ELF-1 (cell line): ENCODE measurements around the gene SNX6.
A peak's percentile ranks its signal among the peaks of the same experiment; 100 is the strongest.
"Not testable (repeated sequence)": the region's sequence is repeated elsewhere in the genome, so short reads cannot be mapped to it uniquely, and the experiment has no call there.

ENCODE experiments used
- DNase-seq: peaks from one replicate; pipeline ENCODE4 v3.0.0-alpha.2; 2016; ENCODE audit warnings: low read depth, low spot score

SNX6 gene

GRCh38 chr14:34562776-34563150, 67.2 kb downstream of the SNX6 start:
- no peak for DNase-seq

GRCh38 chr14:34562037-34562775, 67.7 kb downstream of the SNX6 start:
- not testable (repeated sequence) for DNase-seq

GRCh38 chr14:34556498-34556829, 73.5 kb downstream of the SNX6 start:
- DNase-seq, result not testable (repeated sequence)

- DNase-seq, result not testable (repeated sequence)
These were observed 74.1 kb downstream of the SNX6 start for GRCh38 chr14:34555583-34556497.

GRCh38 chr14:34554540-34555250, 75.3 kb downstream of the SNX6 start:
- peak; percentile 18 for DNase-seq

GRCh38 chr14:34549276-34549966, 80.5 kb downstream of the SNX6 start:
- not testable (repeated sequence) for DNase-seq

- DNase-seq, result no peak
These were observed 81.4 kb downstream of the SNX6 start for GRCh38 chr14:34548472-34548981.

- not testable (repeated sequence) for DNase-seq
These were observed 82.8 kb downstream of the SNX6 start for GRCh38 chr14:34547136-34547520.

GRCh38 chr14:34546272-34547135, 83.4 kb downstream of the SNX6 start:
- DNase-seq, result not testable (repeated sequence)

GRCh38 chr14:34540181-34541059, 89.5 kb downstream of the SNX6 start:
- not testable (repeated sequence) for DNase-seq

- DNase-seq, result peak; percentile 97
These were observed 90.4 kb downstream of the SNX6 start, which contains the start of gene EAPP for GRCh38 chr14:34539407-34540180. EAPP (minus strand) TSS chr14:34539701; CDS start chr14:34539628, 73 bp downstream.

- DNase-seq, result no peak
These were observed 91.0 kb downstream of the SNX6 start for GRCh38 chr14:34538871-34539406.

- not testable (repeated sequence) for DNase-seq
These were observed 91.9 kb downstream of the SNX6 start for GRCh38 chr14:34538096-34538495.

GRCh38 chr14:34537677-34538009, 92.3 kb downstream of the SNX6 start:
- DNase-seq, result no peak

- DNase-seq, result peak; percentile 34
These were observed 92.8 kb downstream of the SNX6 start for GRCh38 chr14:34536951-34537676.

- no peak for DNase-seq
These were observed 102.4 kb downstream of the SNX6 start for GRCh38 chr14:34527591-34527990.

GRCh38 chr14:34524216-34524615, 105.7 kb downstream of the SNX6 start:
- DNase-seq, result not testable (repeated sequence)

- no peak for DNase-seq
These were observed 107.5 kb downstream of the SNX6 start for GRCh38 chr14:34522496-34522895.
